C4-2B (cell line): ENCODE results near the gene CD99L2.

Experiments used
- ZFX ChIP-seq: fragments of 450-650 bp; IDR thresholded peaks from 2 replicates; pipeline ENCODE4 v1.6.1; 2017
- TF ChIP-seq, protein P1 (sequence below): fragments of 450-650 bp; conservative IDR thresholded peaks from 2 replicates; pipeline ENCODE4 v1.5.1; 2017; ENCODE audit warnings: mild to moderate bottlenecking

DNA sequence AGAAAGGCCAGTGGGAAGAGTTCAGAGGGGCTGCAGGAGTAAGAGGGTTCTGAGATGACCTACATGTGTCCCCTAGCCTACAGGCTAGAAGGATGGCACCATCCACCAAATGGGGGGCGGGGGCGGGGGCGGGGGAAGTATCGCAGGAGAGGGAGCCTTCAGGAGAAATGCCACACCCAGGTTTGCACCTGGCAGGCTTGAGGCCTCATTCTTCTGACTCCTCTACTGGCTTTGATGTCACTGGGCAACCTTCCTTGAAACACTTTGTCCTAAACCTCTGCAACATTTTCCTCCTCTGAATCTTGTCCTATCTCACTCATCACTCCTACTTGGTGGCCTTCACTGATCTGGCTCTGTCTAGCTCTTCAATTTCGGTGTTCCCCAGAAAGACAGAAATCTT lies 24.0 kb downstream of the CD99L2 start:
- TF ChIP-seq, protein P1, sequence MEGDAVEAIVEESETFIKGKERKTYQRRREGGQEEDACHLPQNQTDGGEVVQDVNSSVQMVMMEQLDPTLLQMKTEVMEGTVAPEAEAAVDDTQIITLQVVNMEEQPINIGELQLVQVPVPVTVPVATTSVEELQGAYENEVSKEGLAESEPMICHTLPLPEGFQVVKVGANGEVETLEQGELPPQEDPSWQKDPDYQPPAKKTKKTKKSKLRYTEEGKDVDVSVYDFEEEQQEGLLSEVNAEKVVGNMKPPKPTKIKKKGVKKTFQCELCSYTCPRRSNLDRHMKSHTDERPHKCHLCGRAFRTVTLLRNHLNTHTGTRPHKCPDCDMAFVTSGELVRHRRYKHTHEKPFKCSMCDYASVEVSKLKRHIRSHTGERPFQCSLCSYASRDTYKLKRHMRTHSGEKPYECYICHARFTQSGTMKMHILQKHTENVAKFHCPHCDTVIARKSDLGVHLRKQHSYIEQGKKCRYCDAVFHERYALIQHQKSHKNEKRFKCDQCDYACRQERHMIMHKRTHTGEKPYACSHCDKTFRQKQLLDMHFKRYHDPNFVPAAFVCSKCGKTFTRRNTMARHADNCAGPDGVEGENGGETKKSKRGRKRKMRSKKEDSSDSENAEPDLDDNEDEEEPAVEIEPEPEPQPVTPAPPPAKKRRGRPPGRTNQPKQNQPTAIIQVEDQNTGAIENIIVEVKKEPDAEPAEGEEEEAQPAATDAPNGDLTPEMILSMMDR = no peak
- no peak for TF ChIP-seq ZFX
